ENCODE data around the gene RNASE7.

- TF ChIP-seq POLR2A (IDR thresholded peaks at IDR 0.05) = no peak
- TF ChIP-seq CTCF (IDR thresholded peaks at IDR 0.05) = no peak
Measured at GRCh38 chr14:21078726-21079125, 36.6 kb downstream of the RNASE7 start.
